Posterior vena cava (tissue), 2 donors: Measurements from ENCODE around the gene LDLRAD4. TPM values are rescaled to one million over a fixed set of nuclear protein-coding genes. Genes with fewer than 3 reads are reported as not detected.

ENCODE experiments used
- DNase-seq: peaks from one replicate; pipeline ENCODE4 v3.0.0-alpha.2; 2020; ENCODE audit warnings: low spot score
- intact Hi-C, 2 donors: fragments of 100-400 bp; cut with DNase I; formaldehyde crosslinking; loops; one replicate each; pipeline versions ENCODE4 v1.14.1 to v1.14.2; 2022 to 2023
- total RNA-seq, 2 donors: library from RNA; stranded (reverse); fragmentation: NEBNext Ultra II Directional; extraction: Animal tissue kit (Norgen Biotek cat#: 25700); gene quantifications; one replicate each; pipeline ENCODE4 v1.2.1, GENCODE V29; 2021
- donor health status: DM: yes; HTN: yes; CAD: no.
- donor health status: DM: yes; HTN: yes; CAD: no.

LDLRAD4 gene
- total RNA-seq, 2 donors from 2014 or later, result 52.3 to 74.8 TPM

GRCh38 chr18:13618760-13619438 is 400.3 kb downstream of the LDLRAD4 start:
- intact Hi-C loops, result loop anchor here in 1 of 2 donors (10.0 kb wide), 1 partner anchor 184 kb away; no protein-coding TSS in a partner anchor
- no peak for DNase-seq

GRCh38 chr18:13619505-13620205 is 401.1 kb downstream of the LDLRAD4 start:
- DNase-seq, result no peak
- intact Hi-C loops, result loop anchor here (5.0 to 10.0 kb wide), 4 partner anchors 185 to 687 kb away; partner anchors contain the start of gene LDLRAD4 (in 1 of the 2)

GRCh38 chr18:13620206-13620672 is 401.7 kb downstream of the LDLRAD4 start:
- intact Hi-C loops, result loop anchor here in 1 of 2 donors (5.0 to 10.0 kb wide), 3 partner anchors 405 to 688 kb away; partner anchors contain the start of gene LDLRAD4
- peak; percentile 77 for DNase-seq

GRCh38 chr18:13620818-13621445 is 402.4 kb downstream of the LDLRAD4 start:
- peak; percentile 74 for DNase-seq
- intact Hi-C loops, result loop anchor here in 1 of 2 donors (5.0 to 10.0 kb wide), 3 partner anchors 406 to 689 kb away; partner anchors contain the start of gene LDLRAD4

- DNase-seq, result no peak
- intact Hi-C loops, result loop anchor here in 1 of 2 donors (5.0 to 10.0 kb wide), 3 partner anchors 407 to 689 kb away; partner anchors contain the start of gene LDLRAD4
Observed at GRCh38 chr18:13621446-13621849, 402.9 kb downstream of the LDLRAD4 start.

- intact Hi-C loops, result loop anchor here in 1 of 2 donors (5.0 to 10.0 kb wide), 3 partner anchors 407 to 690 kb away; partner anchors contain the start of gene LDLRAD4
- DNase-seq, result no peak
Observed at GRCh38 chr18:13621886-13622619, 403.5 kb downstream of the LDLRAD4 start.

- no peak for DNase-seq
- intact Hi-C loops, result loop anchor here in 1 of 2 donors (5.0 to 10.0 kb wide), 3 partner anchors 408 to 690 kb away; partner anchors contain the start of gene LDLRAD4
Observed at GRCh38 chr18:13622751-13623150, 404.2 kb downstream of the LDLRAD4 start.

GRCh38 chr18:13623348-13623747 is 404.8 kb downstream of the LDLRAD4 start:
- no peak for DNase-seq
- intact Hi-C loops, result loop anchor here in 1 of 2 donors (5.0 to 10.0 kb wide), 3 partner anchors 409 to 691 kb away; partner anchors contain the start of gene LDLRAD4

GRCh38 chr18:13623871-13624270 is 405.3 kb downstream of the LDLRAD4 start:
- DNase-seq, result peak; percentile 79
- intact Hi-C loops, result loop anchor here in 1 of 2 donors (5.0 to 10.0 kb wide), 3 partner anchors 409 to 692 kb away; partner anchors contain the start of gene LDLRAD4

- intact Hi-C loops, result loop anchor here (5.0 to 10.0 kb wide), 4 partner anchors 407 to 692 kb away; partner anchors contain the start of gene LDLRAD4 (in 2 of the 2)
- DNase-seq, result peak; percentile 74
Observed at GRCh38 chr18:13624563-13625237, 406.1 kb downstream of the LDLRAD4 start.

- DNase-seq, result no peak
- intact Hi-C loops, result loop anchor here (5.0 to 10.0 kb wide), 2 partner anchors 408 to 411 kb away; partner anchors contain the start of gene LDLRAD4 (in 2 of the 2)
Observed at GRCh38 chr18:13625355-13625754, 406.8 kb downstream of the LDLRAD4 start.

- intact Hi-C loops, result loop anchor here (5.0 to 10.0 kb wide), 2 partner anchors 409 to 411 kb away; partner anchors contain the start of gene LDLRAD4 (in 2 of the 2)
Observed at GRCh38 chr18:13625843-13626543, 407.4 kb downstream of the LDLRAD4 start.

GRCh38 chr18:13626544-13626908 is 408.0 kb downstream of the LDLRAD4 start:
- DNase-seq, result no peak
- intact Hi-C loops, result loop anchor here (5.0 to 10.0 kb wide), 2 partner anchors 409 to 412 kb away; partner anchors contain the start of gene LDLRAD4 (in 2 of the 2)

More at GRCh38 chr18:13625843-13626543, 407.4 kb downstream of the LDLRAD4 start:
- no peak for DNase-seq

- peak; percentile 74 for DNase-seq
- intact Hi-C loops, result loop anchor here (5.0 to 10.0 kb wide), 2 partner anchors 410 to 413 kb away; partner anchors contain the start of gene LDLRAD4 (in 2 of the 2)
Observed at GRCh38 chr18:13627639-13628038, 409.1 kb downstream of the LDLRAD4 start.

GRCh38 chr18:13628211-13628610 is 409.7 kb downstream of the LDLRAD4 start:
- DNase-seq, result no peak
- intact Hi-C loops, result loop anchor here (5.0 to 10.0 kb wide), 2 partner anchors 411 to 413 kb away; partner anchors contain the start of gene LDLRAD4 (in 2 of the 2)

- DNase-seq, result no peak
- intact Hi-C loops, result loop anchor here (5.0 to 10.0 kb wide), 2 partner anchors 413 to 415 kb away; partner anchors contain the start of gene LDLRAD4 (in 2 of the 2)
Observed at GRCh38 chr18:13629841-13630715, 411.5 kb downstream of the LDLRAD4 start.
